ENCODE measurements around the gene EIF3F.

- TF ChIP-seq CTCF (IDR thresholded peaks at IDR 0.05; ENCODE audit: extremely low read depth in 1 of 2, insufficient read depth in 1 of 2, low read depth in 1 of 2, low read length in 2 of 2) (no peak), MAX (IDR thresholded peaks at IDR 0.05; ENCODE audit: insufficient read depth, insufficient read length) (no peak), POLR2A (IDR thresholded peaks at IDR 0.05; ENCODE audit: low read depth, low read length) (no peak), POLR2AphosphoS5 (IDR thresholded peaks at IDR 0.05; ENCODE audit: insufficient read depth, low read depth, low read length) (no peak), FOS (IDR thresholded peaks at IDR 0.05; ENCODE audit: borderline replicate concordance, insufficient read depth, low read length) (no peak), EZH2 (IDR thresholded peaks at IDR 0.05; ENCODE audit: borderline replicate concordance, low read depth, low read length, severe bottlenecking) (no peak), JUN (IDR thresholded peaks at IDR 0.05; ENCODE audit: borderline replicate concordance, insufficient read depth, insufficient read length, low read depth) (no peak), GATA2 (IDR thresholded peaks at IDR 0.05; ENCODE audit: insufficient read depth, insufficient read length, low read depth, low read length) (no peak)
Observed at GRCh38 chr11:7955191-7955590, 31.9 kb upstream of the EIF3F start.
